Measurements from ENCODE around the gene AKT1.
A peak's percentile ranks its signal among the peaks of the same experiment; 100 is the strongest.

The AKT1 gene

DNA sequence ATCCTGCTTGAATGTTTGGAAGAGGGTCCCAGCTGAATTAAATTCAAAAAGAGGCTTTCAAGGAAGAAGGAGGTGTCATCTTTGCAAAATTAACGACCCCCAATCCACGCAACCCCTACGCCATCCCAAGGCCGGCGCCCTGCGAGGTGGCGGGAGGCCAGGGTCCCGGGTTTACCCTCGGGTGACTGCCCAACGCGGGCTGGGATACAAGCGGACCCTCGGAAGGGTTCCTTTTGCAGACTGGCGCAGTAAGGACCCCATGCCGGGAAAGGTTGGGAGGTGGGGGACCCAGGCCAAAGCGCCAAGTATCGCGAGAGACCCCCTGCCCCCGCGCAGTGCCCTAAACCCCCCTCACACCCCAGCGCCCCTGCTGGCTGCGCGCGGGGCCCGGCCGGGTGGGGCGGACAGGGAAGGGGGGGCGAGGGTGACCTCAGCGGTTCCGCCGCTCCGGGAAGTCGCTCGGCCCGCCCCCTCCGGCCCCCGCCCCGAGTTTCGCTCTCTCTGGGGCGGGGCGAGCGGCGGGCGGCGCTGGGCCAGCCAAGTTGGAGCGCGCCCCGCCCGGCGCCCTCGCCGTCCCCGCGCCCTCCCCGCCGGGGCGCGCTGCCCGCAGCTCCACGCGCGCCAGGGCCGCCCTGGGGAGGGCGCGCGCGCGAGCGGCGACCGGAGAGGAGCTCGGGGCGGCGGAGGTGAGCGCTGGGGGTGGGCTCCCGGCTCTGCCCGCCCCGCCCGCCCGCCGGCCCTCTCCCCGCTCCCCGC lies 4.6 kb upstream of the AKT1 start:
- peak; percentile 64 to 74 for DNase-seq (ENCODE audit: low read depth in 1 of 2, low spot score in 1 of 2)

DNA sequence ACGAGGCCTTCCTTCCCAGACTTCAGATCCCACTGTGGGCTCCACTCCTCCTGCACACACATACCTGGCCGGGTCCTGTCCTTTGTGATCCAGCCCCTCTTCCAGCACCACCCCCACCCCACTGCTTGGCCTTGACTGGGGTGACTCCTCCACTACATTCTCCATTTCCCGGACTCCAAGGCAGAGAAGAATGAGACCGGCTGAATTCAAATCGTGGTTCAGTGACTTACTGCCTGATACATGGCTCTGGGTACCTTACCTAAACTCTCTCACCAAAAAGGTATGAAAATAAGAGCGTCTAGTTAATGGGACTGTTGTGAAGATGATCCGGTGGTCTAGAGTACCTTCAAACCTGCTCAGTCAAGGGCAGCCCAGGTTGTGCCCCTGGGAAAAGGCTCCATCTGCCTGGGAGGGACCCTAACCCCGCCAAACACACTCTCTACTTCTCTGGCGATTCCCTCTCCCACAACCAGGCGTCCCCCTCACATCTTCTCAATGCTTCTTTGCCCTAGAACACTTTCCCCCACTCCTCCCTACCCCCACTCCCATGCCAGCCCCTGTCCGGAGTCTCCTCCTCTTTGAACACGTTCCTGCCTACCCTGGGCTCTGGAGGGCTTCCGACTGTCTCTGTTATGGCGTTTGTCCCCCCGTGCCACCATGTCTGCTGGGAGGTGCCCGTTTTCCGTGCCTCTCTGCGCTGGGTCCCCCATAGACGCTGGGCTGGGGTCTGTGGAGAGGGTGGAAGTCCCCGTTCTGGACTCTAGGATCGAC lies 3.9 kb upstream of the AKT1 start:
- no peak for DNase-seq (ENCODE audit: low read depth in 1 of 2, low spot score in 1 of 2)

DNA sequence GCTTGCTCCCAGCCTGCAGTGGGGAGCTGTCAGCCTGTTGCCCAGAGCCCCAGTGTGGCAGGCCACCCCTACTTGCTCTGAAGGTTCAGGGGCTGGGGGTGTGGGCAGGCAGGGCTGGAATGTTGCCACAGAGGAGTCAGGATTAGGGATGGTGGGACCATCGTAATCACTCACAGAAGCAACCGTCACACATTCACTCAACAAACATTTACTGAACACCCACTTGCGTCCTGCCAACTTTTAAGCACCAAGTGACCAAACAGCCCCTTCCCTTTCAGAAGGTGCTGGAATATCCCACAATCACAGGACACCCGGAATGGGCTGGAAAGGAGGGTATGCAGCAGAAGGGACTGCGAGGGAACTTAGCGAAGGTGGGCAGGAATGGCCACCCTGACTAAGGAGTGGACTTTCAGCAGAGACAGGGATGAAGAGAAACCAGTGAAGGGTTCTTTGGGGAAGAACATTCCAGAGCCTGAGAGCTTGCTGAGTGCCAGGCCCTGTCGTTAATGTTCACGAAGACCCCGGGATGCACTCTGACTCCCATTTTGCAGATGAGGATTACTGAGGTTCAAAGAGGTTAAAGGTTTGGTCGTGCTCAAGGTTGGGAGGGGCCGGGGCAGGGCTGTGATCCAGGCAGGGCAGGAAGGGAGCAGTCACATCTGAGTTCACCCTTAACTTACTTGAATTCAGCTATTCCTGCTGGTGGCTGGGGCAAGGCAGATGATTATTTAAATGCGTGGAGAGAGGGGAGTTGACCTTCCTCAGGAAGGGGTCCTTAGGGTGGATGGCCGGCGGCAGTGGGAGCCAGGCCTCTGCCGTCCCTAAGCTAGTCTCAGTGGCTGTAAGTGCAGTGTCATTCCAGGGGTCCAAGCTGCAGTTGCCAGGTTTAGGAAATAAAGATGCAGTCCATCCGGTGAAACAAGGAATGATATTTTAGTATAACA lies 3.0 kb upstream of the AKT1 start:
- no peak for DNase-seq (ENCODE audit: low read depth in 1 of 2, low spot score in 1 of 2)

DNA sequence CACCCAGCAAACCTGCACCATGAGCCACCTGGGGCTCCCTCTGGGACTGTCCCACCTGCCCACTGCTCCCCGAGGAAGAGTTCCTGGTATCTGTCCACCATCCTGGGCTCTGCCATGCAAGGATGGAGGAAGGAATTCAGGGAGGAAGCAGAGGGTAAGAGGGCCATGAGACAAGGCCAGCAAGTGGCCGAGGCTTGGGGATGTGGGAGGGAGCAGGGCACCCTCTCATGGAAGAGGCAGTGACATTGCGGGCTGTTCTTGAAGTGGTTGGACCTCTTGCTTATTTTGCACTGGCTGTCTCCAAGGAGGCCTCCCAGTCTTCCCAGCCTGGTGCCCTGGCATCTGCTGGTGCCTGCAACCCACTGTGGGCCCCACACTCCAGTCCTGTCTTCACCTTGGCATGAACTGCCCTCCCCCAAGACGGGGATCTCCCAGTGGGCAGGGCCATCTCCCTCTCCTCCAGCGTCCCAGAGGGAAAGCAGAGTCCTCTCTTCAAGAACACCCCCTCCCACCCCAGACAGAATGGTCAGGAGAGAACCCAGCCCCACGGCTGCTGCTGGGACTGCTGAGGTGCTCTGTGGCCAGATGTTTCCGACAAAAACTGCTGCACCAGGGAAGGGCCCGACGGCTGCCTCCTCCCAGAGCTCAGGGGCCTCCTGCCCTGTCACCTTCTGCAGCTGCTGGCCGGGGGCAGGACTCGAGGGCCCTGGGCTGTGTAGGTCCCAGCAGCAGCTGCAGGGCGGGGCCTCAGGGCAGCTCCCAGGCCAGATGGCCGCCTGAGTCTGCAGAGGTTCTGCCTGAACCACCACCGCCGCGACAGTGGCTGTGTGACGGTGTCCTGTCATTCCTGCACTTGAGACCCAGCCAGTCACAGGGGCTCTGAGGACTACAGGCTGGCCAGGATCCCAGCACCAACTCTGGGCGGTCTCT lies 1.8 kb upstream of the AKT1 start:
- no peak for DNase-seq (ENCODE audit: low read depth in 1 of 2, low spot score in 1 of 2)

DNA sequence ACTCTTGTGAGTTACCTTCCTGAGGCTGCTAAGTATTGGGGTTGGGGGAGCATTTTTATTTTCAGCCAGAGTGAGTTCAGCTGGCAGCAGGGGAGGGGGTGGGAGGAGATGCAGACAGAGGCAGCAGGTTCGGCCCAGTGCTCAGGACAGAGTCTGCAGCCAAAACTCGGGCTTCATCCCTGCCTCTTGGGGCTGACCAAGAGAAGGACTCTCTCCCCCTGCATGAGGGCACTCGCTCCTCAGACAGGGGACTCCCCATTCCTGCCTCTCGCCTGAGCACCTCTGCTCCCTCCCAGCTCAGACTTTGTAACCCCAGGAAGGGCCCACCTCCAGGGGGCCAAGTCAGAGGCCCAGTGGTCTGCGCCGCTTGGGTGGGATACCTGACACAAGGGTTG lies 1.1 kb upstream of the AKT1 start:
- DNase-seq (ENCODE audit: low read depth in 1 of 2, low spot score in 1 of 2), result no peak

DNA sequence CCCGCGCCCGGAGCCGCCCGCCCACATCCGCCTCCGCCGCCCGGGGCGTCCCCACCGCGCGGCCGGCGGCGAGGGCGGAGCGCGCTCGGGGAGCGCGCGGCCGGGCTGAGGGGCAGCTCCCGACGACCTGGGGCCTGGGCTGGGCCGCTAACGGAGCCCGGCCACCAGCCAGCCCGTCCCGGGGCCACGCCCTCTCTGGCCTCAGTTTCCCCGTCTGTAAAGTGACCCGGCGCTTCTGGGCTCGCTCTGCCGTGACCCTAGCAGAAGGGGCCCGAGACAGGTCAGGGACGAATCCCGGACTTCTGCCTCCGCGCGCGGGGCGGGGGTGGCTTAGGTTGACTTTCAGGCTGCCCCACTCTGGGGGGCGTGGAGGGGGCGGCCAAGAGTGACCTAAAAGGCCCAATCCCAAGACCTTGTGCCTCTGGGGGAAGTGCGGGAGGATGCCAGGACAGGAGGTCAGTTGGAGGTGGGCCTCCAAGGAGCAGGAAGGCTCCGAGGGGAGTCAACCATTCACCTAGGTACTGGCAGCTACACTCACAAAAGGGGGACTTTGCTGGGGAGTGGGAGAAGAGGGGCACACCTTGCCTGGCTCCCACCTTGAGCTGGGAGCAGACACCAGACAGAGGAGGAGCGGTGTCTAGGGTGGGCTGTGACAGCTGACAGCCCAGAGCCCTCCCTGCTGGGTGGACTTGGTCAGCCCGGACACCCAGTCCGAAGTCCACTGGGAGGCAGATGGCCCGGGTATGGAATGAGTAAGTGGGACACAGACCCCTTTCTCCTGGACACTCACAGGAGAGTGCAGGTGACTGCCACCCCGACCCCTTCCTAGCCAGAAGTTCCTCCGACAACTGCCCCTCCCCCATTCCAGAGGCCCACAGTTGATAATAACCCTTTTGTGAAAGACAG lies 486 bp upstream of the AKT1 start:
- DNase-seq (ENCODE audit: low read depth in 1 of 2, low spot score in 1 of 2), result peak; percentile 32 to 47

DNA sequence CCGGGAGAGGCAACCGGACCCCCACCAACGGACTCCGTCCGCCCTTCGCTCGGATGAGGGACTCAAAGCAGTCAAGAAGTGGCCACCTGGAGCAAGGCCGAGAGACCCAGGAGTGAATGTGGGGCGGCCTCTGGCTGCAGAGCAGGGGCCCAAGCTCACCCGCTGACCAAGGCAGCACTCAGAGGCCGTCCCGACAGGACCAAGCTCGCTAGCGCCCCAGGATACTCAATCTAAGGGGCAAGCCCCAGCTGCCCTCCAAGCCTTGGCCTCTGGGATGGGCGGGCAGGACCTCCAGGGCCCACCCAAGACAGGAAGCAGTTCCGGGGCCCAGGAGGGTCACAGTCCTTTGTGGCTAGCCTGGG lies 936 bp downstream of the AKT1 start:
- no peak for DNase-seq (ENCODE audit: low read depth in 1 of 2, low spot score in 1 of 2)

DNA sequence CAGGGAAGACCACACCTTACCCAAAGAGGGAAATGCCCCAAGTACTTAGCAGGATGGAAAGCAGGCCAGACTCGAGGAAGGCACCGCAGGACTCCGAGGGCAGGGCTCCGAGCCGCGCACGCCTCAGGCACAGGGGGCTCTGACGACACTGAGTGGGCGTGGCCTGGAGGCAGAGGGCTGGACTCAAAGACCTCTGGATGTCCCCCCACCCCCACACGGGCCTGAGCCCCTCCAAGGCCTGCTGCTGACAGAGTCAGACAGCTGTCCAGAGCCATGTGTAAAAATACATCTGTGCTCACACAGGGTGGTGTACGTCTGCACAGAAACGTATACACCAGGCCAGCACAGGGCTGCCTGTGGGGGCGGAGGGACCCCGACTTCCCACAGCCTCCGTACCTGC lies 1.4 kb downstream of the AKT1 start:
- DNase-seq (ENCODE audit: low read depth in 1 of 2, low spot score in 1 of 2), result no peak

DNA sequence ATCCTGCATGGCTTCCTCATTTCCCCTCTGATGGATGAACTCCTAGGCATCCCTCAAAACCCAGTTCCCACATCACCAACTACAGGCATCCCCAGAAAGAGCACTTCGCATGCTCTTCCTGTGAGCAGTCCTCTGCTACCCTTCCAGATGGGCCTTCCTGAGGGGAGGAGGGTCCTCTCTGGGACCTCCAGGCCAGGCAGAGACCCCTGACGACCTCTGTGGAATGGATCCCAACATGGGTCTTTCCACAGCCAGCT lies 1.9 kb downstream of the AKT1 start:
- no peak for DNase-seq (ENCODE audit: low read depth in 1 of 2, low spot score in 1 of 2)

DNA sequence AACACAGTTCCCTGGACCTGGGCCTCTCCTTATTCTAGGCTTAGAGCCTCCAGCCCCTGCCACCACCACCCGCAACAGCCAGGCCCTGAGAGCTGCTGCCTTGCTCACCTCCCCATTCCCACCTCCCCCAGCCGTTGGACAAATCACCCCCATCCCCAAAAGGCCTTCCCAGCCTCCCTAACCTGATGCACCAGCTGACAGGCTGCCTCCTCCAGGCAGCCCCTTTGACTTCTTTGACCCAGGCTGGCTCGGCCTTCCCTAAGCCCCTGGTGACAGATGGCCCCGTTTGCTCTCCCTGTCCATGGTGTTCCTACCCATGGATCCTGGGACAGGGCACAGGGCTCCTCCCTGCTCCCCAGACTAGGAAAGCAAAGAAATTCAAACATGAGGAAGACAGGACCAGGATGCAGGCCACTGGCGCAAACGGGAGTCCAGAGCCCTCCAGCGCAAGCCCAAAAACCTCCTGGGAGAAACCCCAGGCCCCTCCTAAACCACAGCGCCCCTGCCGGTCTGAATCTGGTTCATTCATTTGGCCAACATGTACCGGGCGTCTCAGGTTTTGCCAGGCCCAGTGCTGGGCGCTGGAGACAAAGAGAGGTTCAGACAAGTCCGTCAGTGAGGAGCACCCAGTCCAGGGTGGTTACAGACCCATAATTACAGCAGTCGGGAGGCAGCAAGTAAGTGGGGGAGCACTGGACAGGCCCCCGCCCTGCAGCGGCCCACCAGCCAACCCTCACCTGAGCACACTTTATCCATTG lies 2.4 kb downstream of the AKT1 start:
- no peak for DNase-seq (ENCODE audit: low read depth in 1 of 2, low spot score in 1 of 2)

DNA sequence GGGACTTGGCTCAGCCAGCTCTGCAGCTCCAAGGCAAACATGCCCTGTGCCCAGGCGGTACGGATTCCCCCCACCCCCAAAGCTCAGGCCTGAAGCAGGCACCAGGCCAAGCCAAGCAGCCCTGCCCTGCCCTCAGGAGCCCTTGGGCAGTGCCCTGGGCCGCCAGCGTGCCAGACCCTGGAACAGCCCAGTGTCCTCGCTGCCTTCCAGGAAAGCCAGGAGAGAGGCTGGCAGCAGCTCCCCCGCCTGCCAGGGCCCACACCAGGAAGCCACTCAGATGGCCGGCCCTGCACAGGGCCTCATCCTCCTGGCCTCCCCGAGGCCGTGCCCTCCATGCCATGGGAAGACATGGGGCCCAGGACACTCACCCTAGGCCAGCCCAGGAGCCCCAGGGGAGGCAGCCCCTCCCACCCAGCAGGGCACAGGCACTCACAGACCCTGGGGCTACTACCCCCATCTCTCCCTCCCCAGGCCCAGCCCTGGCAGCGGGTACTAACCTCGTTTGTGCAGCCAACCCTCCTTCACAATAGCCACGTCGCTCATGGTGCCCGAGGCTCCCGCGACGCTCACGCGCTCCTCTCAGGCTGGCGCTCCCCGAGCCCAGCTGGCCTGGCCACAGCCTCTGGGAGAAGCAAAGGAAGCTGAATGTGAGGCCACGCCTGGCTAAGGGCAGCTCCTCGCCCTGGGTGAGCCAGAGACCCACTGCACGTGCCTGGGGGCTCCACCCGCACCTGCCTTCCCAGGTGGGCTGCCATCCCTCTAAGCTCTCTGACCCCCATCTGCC lies 3.3 kb downstream of the AKT1 start:
- no peak for DNase-seq (ENCODE audit: low read depth in 1 of 2, low spot score in 1 of 2)

DNA sequence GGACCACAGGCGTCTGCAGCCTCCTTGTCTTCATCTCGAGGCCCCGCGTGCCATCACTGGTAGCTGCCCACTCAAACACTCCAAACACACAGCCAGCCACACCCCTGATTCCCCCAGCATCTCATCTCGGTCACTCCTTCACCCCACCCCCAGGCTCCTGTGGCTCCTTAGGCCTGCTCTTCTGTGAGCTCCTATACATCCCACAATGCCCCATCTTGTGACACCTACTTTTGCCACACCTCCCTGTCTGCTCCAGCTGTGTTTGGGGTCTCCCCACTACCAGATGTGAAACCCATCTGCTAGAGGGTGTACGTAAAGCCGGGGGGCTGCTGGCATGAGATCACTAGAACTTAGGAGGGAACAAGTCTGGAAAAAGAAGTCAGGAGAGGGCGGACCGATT lies 4.1 kb downstream of the AKT1 start:
- no peak for DNase-seq (ENCODE audit: low read depth in 1 of 2, low spot score in 1 of 2)

DNA sequence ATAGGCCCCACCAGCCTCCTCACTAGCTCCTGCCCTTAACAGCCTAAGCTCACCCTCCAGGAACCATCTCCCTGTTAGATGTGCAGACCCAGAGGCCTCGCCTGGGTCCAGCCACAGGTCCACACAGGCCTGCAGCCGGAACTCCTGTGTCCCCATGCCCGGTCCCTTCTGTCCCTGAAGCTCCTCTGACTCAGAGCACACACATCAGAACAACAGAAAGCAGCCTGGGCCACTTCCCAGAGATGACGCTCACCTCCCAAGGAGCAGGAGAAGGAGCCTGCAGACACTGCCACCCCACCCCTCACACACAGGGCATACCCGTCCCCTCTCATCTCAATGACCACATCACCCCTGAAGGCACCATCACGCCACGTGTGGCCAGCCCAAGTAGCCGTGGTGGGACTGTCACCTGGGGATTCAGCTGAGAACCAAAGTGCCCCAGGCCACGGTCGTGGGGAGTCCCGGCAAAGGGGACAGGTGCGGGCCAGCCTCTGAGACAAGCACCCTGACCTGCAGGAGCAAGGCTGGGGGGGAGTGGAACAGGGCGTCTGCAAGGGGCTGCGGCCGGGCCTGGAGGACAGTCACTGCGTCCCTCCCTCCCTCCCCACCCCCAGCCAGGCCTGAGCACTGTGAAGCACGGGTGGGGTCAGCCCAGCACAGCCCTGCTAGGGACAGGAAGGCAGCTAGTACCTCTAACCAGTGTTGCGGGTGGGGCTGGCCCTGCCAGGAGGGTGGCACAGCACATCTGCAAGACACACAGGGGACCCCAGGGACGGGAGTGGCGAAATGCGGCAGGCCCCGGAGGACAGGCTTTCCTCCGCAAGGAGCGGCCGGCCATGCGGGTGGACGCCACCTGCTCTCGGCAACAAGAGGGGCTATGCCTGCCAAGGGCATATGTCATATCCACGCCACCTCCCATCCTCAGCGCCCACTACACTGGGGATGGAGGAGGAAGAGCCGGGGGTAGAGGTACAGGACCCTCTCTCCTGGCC lies 5.5 kb downstream of the AKT1 start:
- DNase-seq (ENCODE audit: low read depth in 1 of 2, low spot score in 1 of 2), result no peak

DNA sequence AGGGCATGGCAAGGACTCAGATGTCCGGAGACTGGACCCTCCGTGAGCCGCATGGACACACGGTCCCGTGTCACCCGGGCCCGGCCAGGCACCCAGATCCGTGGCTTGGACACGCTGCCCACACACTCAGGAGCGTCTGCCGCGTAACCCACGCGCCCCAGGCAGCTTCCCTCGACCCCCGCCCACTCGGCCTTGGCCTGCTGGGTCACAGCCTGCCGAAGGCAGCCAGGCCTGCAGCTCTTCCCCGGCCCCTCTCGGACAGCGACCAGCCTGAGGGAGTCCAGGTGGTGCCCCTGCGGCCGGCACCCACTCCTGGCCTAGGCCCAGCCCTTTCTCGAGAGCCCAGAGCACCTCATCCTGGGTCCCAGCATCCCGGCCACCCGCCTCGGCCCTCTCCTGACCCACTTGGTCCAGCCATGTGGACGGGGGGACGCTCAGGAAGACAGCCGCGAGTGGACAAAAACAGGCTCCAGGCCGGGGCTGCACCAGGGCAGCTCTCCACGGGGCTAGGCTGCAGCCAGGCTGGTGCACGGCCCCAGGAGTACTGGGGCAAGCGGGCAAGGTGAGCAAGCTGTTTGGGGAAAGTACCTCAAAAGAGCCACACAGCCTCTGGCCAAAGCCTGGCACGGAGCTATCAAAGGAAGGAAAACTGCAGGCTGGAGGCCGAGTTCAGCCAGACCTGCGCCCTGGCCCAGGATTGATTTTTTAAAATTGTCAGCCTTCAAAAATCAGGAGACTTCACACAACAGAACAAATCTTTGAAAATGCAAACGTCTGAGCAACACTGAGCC lies 6.5 kb downstream of the AKT1 start:
- DNase-seq (ENCODE audit: low read depth in 1 of 2, low spot score in 1 of 2), result no peak

DNA sequence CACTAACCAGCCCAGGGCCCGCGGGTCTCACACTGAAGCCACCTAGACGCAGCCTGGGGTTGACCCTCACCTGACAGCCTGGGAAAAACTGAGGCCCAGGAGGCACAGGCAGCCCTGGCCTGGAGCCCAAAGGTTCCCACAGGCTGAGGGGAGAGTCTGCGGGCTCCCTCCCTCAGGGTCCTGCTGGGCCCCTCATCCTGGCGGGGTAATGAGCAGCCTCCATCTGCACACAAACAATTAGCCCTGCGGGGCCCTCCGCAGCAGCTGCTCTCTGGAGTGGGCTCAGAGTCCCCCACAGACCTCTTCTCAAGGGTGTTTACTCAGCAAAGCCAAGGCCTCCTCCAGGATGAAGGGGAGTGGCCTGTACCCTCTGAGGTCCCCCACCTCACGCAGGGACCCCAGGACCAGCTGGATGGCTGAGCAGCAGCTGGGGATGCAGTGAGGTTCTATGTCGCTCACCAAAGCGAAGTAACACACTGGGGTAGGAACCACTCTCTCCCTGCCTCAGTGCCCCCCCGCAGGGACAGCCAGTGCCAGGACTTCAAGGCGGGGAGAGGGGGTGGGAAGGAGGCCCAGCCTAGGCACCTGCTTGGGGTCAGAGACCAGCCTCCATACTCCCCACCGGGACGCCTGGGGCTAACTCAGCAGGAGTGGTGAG lies 7.3 kb downstream of the AKT1 start:
- no peak for DNase-seq (ENCODE audit: low read depth in 1 of 2, low spot score in 1 of 2)

DNA sequence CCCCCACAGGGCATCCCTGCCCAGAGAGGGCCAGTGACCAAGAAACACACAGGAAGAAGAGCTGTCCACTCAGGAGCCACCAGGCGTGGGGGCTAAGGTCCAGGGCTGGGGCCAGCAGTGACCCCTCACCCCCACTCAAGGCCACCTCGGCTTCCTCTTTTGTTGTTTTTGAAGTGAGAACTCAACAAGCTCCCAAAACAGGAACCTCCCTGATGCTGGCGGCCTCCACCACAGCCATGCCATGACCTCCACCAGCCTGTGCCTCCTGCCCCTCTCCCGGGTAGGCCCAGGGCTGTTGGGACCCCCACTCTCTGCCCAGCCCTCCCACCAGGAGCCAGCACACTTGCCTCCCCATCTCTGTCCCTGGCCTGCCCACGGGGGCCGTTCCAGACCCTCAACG lies 7.8 kb downstream of the AKT1 start:
- no peak for DNase-seq (ENCODE audit: low read depth in 1 of 2, low spot score in 1 of 2)

Data from activated T-helper 1 cell treated with anti-CD3 and anti-CD28 coated beads, Interleukin-2, amount 50 U/mL, for 16 hours (primary cell).